Measurements from ENCODE around the gene HIKESHI.

GRCh38 chr11:86386746-86387145 lies 84.7 kb downstream of the HIKESHI start:
- TF ChIP-seq CTCF (IDR thresholded peaks at IDR 0.05) (no peak), POLR2A (IDR thresholded peaks at IDR 0.05) (no peak)
